Measurements from ENCODE around the gene SLC30A3.

The SLC30A3 gene

GRCh38 chr2:27256855-27257454, 5.9 kb downstream of the SLC30A3 start:
- DNase-seq, result no peak

GRCh38 chr2:27255660-27256059, 7.2 kb downstream of the SLC30A3 start:
- DNase-seq, result no peak

GRCh38 chr2:27255187-27255586, 7.7 kb downstream of the SLC30A3 start:
- no peak for DNase-seq

GRCh38 chr2:27251766-27252165, 11.1 kb downstream of the SLC30A3 start:
- no peak for DNase-seq

DNA sequence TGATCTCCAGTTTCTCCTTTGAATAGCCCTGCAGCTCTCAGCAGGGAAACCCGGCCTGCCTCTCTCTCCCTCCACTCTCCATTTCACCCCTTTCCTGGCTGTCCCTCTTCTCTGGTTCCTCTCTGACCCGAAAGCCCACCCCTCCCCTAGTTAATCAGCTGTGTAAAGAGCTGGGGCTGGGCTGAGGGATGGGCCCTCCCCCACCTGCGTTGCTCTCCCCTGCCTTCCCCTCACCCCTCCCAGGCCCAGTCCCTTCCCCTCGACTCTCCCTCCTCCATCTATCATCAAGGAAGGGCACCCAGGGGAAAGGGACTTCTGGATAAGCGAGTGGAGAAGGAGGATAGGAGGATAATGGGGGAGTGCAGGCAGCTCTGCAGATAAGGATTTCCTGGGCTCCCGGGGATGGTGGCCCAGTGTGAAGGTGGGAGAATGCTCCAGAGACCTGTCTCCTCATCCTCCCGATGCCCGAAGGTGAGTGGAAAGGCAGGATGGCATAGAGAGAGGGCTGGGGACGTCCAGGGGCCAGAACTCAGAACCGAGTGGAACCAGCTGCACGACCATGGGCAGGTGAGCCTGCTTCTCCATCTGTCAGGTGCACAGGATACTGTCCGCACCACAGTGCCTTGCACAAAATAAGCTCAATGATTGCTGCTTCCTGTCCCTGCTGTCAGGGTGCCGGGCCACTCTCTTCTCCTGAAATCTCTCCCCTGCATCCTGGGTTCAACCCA, 12.0 kb downstream of the SLC30A3 start:
- DNase-seq, result no peak

DNA sequence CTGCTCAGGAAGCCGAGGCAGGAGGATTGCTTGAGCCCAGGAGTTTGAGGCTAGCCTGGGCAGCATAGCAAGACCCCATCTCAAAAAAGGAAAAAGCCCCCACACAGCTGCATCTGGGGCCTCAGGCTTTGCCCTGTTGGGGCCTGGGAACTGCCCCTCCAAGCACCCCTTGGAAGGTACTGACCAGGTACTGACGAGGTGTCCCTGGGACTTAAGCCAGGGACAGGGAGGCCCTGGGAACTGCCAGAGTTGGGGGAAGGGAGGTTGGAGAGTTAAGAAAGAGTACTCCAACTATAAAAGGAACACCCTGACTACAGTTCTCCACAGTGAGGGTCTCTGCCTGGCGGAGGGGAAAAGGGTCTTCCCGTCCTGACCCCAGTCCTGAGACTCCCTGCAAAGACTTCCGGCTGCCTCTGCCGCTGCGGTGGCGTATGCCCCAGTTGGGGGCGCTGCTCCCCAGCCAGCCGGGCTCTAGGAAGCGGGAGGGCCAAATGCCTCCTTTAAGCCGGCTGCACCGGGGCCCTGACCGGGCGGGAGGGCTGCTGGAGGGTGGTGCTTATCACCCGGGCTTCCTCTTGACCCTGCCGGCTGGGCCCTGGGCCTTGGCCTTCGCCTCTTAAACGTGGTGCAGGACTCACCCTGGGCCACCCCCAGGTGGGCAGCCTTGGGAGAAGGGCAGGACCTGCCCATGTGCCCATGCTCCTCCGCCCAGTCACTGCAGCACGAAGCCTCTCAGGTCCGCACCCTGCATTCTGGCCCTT, 12.8 kb downstream of the SLC30A3 start:
- DNase-seq, result no peak

DNA sequence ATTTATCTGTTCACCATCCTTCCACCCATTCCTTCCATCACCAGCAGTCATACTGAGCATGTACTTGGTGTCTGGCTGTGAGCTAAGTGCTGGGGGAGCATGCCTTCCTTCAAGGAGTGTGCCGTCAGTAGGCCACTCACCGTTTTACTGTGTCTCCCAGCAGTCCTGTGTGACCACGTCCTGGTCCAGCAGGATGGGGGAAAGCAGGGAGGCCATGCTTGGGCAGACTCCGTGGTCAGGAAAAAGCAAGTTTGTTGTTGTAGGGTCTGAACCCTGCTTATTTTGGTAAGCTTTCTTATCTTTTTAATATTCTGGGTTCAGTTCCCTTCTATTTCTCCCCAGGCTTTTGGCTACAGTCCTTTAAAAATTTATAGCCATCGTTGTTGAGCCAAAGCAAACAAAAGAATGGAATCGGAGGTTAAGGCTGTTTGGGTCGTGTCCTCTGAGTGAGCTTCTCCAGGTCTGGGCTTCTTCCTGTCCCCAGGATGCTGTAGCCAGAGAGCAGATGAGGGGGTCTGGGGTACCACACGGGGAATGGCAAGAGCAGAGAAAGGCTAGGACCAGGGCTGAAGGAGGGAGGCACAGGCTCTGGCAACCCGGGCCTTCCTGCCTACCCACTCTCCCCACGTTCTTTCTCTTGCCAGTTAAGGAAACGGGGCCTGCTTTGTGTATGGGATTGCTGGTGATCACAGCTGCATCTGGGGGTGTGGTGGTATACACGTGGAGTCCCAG, 13.5 kb downstream of the SLC30A3 start:
- no peak for DNase-seq

DNA sequence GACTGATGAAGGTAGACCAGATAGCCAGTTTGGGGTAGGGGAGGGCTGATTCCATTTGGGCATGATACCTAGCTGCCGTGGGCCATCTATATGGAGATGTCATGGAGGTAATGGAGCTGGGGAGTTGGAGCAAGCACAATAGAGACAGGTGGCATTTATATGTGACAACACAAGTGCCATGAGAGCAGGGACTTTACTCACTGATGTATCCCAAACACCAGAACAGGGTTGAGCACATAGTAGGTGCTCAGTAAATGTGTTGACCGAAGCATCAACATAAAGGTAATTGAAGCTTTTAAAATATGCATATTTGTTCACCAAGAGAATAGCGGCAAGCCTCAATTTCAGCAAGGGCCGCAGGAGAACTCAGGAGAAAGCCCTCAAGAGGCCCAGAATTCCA, 15.0 kb downstream of the SLC30A3 start:
- no peak for DNase-seq

- DNase-seq, result no peak
These were observed 17.2 kb downstream of the SLC30A3 start for GRCh38 chr2:27245626-27246025.

- DNase-seq, result no peak
These were observed 17.7 kb downstream of the SLC30A3 start for GRCh38 chr2:27245116-27245515.

- DNase-seq, result no peak
These were observed 19.3 kb downstream of the SLC30A3 start for GRCh38 chr2:27243391-27244130.

- no peak for DNase-seq
These were observed 20.3 kb downstream of the SLC30A3 start for GRCh38 chr2:27242614-27242951.

- no peak for DNase-seq
These were observed 20.9 kb downstream of the SLC30A3 start for GRCh38 chr2:27241761-27242613.

GRCh38 chr2:27240406-27240805, 22.4 kb downstream of the SLC30A3 start:
- no peak for DNase-seq

- no peak for DNase-seq
These were observed 23.9 kb downstream of the SLC30A3 start for GRCh38 chr2:27238976-27239375.

- DNase-seq, result no peak
These were observed 25.4 kb downstream of the SLC30A3 start for GRCh38 chr2:27237341-27237945.

- no peak for DNase-seq
These were observed 26.2 kb downstream of the SLC30A3 start for GRCh38 chr2:27236626-27237025.

- no peak for DNase-seq
These were observed 26.7 kb downstream of the SLC30A3 start for GRCh38 chr2:27236136-27236535.

- no peak for DNase-seq
These were observed 29.5 kb downstream of the SLC30A3 start for GRCh38 chr2:27233341-27233740.

DNA sequence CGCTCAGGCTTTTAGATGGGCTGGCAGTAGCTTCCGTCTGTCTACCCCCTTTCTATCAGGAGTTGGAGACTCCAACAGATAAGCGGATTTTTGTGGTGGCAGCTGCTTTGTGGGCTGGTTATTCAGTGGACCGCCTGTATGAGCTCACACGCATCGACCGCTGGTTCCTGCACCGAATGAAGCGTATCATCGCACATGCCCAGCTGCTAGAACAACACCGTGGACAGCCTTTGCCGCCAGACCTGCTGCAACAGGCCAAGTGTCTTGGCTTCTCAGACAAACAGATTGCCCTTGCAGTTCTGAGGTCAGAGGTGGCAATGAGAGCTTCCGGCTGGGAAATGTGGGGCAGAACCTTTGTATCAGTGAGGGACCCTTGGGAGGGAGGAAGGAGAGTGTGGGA, 30.9 kb downstream of the SLC30A3 start:
- DNase-seq, result no peak

GRCh38 chr2:27227501-27227900, 35.3 kb downstream of the SLC30A3 start:
- no peak for DNase-seq
